ENCODE data around the gene NBAS.

NBAS gene

GRCh38 chr2:15588329-15588919 is 27.3 kb upstream of the NBAS start:
- DNase-seq = peak; percentile 26

GRCh38 chr2:15584767-15585469 is 23.8 kb upstream of the NBAS start:
- no peak for DNase-seq

DNA sequence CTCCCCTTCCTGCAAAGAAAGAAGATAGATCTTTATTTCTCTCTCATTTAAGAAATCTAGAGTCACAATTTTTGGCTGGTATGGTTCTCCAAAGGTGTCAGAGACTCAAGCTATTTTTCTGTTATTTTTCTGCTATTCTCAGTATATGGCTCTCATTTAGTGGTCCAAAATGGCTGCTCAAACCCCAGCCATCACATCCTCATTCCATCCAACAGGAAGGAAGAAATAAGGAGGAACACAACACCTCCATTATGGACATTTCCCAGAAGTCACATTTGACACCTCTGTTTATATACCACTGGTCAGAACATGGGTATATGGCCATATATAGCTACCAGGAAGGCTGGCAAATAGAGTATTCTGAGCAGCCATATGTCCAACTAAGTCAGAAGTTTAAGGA is 23.2 kb upstream of the NBAS start:
- DNase-seq = no peak

- DNase-seq = no peak
Observed at GRCh38 chr2:15583826-15584225, 22.7 kb upstream of the NBAS start.

GRCh38 chr2:15582710-15583357 is 21.7 kb upstream of the NBAS start:
- DNase-seq = no peak

GRCh38 chr2:15580451-15580850 is 19.3 kb upstream of the NBAS start:
- DNase-seq = no peak

DNA sequence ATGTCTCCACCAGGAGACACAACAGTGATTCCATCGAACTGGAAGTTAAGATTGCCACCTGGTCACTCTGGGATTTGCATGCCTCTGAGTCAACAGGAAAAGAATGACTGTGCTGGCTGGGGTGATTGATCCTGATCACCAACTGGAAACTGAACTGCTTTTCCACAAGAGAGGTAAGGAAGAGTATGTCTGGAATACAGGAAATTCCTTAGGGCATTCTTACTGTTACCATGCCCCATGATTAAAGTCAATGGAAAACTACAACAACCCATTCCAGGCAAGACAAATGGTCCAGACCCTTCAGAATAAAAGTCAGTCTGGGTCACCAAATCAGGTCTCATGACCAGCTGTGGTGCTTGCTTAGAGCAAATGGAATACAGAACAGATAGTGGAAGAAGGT is 18.5 kb upstream of the NBAS start:
- no peak for DNase-seq

DNA sequence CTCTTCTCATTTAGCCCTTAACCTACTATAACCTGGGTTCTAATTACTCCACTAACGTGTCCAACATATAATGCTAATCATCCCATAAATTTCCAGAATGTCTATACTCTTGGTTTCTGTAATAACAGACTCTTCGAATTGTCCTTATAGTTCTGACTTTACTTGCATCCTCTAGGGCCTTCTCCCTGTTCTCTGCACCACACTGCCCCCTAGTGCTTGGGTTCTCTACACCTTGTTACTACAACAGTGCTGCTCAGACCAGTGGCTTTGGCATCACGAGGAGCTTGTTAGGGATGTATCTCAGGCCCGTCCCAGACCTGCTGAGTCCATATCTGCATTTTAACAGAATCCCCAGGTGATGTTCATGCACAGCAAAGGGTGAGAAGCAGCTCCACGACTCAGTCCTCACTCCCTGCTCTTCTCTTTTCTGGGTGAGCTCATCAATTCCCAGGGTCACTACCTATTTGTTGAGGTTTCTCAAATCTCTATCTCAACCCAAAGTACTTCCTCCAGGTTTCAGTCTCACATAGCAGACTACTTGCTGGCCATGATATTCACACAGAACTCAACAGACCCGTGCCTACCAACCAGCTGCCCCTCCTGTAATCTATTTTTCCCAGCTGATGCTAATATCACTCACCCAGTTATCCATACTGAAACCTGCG is 16.1 kb upstream of the NBAS start:
- DNase-seq = peak; percentile 71

- DNase-seq = no peak
Observed at GRCh38 chr2:15571729-15572128, 10.6 kb upstream of the NBAS start.

DNA sequence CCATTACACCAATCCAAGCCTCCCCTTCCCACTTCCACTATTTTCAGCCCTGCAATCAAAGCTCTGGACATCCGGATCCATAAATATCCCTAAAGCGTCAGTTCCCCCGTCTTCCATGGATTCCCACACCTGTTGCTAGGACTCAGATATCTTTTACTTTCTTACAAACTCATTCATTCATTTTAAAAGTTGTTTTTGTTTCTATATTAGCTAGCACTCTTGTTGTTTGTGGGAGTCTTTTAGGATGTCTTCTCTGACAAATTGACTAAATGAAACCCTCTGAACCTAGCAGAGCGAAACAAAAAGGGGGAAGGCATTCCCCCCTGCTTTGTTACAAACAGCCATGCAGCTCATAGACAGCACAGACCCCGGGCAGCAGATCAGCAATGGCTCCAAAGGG is 9.0 kb upstream of the NBAS start:
- no peak for DNase-seq

DNA sequence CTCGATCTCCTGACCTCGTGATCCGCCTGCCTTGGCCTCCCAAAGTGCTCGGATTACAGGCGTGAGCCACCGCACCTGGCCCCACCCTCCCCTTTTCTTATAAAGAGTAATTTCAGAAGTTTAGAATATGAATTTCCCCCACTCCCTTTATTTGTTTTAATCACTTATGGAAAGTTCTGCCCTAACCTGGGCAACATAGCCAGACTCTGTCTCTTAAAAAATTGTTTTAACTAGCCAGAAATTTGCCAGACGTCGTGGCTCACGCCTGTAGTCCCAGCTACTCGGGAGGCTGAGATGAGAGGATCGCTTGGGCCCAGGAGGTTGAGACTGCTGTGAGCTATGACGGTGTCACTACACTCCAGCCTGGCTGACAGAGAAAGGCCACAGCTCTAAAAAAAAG is 7.7 kb upstream of the NBAS start:
- no peak for DNase-seq

DNA sequence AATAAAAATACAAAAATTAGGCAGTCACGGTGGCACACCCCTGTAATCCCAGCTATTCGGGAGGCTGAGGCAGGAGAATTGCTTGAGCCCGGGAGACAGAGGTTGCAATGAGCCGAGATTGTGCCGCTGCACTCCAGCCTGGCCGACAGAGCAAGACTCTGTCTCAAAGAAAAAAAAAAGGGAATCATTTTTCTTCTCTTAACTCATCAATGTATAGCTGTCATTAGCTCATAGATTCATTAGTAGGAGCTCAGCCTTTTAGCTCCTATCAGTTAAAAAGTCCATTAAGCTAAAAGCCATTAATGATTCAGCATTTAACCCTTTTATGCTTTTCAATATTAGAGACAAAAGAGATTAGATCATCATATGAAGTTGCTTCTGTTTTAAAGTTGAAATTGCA is 5.8 kb upstream of the NBAS start:
- no peak for DNase-seq

DNA sequence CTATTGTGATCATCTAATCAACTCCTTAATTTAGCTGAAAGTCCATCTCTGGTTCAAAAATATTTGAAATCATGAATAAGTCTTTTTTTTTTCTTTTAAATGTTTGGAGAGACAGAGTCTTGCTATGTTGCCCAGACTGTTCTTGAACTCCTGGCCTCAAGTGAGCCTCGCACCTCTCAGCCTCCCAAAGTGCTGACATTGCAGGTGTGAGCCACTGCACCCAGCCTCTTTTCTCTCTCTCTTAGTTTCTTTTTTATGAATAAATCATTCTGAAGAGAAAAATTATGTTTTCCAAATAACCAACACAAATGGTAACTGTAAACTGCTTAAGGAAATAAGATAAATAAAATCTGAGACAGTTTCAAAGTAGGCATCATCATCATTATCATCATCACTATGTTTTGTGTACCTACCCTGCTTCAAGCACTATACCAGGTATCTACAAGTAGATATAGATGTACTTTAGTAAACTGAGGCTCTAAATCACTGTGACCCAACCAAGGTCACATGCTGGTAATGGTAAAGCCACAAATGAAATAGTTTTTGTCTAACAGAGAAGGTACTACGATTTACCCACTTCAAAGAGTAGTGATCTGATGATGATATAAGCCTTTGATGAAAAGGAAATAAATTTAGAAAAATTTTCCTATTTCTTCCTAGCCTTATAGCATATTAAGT is 5.0 kb upstream of the NBAS start:
- no peak for DNase-seq

DNA sequence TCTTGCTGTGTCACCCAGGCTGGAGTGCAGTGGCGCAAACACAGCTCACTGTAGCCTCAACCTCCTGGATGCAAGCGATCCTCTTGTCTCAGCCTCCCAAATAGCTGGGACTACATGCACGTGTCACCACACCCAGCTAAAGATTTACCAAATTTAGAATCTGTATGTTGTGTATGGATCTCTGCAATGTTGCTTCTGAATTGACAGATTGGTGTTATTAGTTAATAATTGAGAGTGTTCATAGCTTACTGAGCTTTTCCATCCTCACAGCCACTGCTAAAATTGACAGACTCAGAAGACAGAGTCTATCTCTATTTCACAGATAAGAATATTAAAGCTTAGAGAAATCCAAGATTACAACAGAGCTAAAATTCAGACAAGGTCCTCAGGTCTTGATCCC is 4.3 kb upstream of the NBAS start:
- no peak for DNase-seq

- no peak for DNase-seq
Observed at GRCh38 chr2:15563227-15564100, 2.3 kb upstream of the NBAS start.

DNA sequence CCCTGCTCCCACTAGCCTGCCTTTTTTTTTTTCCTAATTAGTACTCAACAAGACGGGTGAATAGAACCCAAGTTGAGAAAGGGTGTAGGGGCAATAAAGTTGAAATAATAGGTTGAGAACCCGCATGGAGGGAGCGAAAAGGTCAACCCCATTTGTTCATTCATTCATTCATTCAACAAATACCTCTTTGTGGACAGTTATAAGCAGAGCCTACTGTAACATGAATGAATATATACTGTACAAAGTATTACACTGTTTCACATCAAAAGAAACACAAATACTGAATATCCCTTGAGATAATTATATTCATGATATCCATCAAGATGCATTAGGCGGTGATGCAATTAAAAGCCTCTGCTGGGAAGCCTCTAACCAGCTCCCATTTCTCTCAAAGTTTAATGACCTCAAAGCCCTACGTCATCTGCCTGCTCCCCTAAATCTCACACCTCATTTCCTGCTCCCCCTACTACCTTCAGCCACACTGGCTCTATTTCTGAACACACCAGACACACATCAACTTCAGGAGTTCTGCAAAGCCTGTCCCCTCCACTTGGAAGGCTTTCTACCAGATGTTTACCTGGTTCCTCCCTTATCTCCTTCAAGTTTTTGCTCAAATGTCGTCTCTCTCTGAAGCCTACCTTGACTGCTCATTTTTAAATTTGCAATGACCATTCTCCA is 1.4 kb upstream of the NBAS start:
- DNase-seq = no peak

DNA sequence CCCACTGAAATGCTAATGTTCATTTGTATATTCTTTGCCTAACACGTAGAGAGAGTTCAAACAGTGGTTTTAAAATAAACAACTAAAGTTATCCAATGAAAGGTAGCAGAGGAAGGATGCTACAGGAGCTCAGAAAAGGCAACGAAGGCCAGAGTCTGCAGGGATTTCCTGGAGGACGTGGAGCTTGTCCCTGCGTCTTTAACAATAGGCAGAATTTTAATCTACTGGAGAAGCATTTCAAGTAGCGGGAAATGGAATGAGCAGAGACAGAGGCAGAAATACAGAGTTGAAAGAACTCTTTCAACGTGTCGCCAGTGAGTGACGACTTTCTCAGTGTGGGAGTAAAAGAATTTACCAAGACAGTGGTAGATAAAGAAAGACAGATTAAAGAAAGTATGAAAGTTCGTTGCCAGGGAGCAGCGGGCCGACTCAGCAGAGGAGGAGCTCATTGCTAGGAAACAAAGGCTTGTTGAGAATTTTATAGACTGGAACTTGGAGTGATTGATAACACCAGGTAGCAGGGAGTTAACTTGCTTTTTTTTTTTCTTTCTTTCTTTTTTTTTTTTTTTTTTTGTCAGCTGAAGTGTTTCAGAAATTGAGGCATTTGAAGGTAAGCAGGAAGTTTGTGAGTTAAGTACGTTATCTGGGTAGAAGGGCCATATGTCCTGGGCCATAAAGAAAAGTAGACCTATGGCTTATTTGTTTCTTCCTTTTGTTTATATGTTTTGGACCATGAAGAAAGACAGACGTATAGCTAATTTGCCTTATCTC is 625 bp upstream of the NBAS start:
- DNase-seq = no peak

GRCh38 chr2:15560140-15560987 is 770 bp downstream of the NBAS start:
- DNase-seq = peak; percentile 0

DNA sequence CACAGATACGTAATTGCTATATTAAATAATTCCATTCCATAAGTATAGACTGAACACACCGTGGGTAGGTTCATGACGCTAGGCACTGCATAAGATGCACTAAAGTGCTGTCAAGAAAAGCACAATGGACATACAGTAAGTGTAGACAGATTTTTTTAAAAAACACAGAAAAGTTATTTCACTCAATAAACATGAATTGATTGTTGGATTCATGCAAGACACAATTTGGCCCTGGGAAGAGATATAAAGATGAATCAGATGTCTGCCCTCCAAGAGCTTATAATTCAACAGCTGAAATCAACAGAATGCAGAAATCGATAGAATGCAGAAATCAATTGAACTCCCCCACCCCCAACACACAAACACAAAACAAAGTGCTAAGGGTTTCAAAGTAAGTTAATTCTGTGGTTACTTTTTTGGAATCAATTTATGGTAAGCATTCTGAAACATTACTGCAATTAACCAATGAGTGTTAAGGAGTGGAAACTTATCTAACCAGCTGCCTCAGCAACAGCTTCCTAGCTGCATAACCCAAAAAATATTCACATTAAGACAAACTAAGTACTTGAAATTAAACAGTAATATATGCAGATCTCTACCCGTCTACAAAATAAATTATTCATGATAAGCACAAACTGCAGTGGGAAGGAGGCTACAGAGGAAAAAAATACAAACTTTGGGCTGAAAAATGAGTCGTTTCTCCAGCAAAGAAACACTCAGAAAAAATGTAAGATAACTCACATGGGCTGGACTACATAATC is 1.6 kb downstream of the NBAS start:
- no peak for DNase-seq
